ENCODE data around the gene OXCT2.
"Not testable (repeated sequence)": the region's sequence is repeated elsewhere in the genome, so short reads cannot be mapped to it uniquely, and the experiment has no call there.

OXCT2 gene

GRCh38 chr1:39777306-39777705 lies 6.2 kb upstream of the OXCT2 start:
- H3K27me3 ChIP-seq (ENCODE audit: low read depth, low read length): no peaks in the 10 kb centered on the region
- H3K27ac ChIP-seq (ENCODE audit: low read length): no peak overlapping the region
- no peak overlapping the region for H2AFZ ChIP-seq (ENCODE audit: low read depth, low read length)
- no peaks in the 10 kb centered on the region for H3K9me3 ChIP-seq (ENCODE audit: insufficient read depth, low read length)
- H3K4me1 ChIP-seq (ENCODE audit: low read length): no peaks in the 10 kb centered on the region
- H3K4me2 ChIP-seq (ENCODE audit: low read length): no peak overlapping the region
- TF ChIP-seq EZH2phosphoT487 (IDR thresholded peaks at IDR 0.05; ENCODE audit: low read depth) (no peak), CTCF (IDR thresholded peaks at IDR 0.05; ENCODE audit: low read depth, low read length) (no peak)
- H3K4me3 ChIP-seq (ENCODE audit: low read length): no peak overlapping the region
- no peaks in the 10 kb centered on the region for H4K20me1 ChIP-seq (ENCODE audit: insufficient read depth, low read length)
- no peaks in the 10 kb centered on the region for H3K36me3 ChIP-seq (replicated peaks; ENCODE audit: low read depth, low read length)
- H3K79me2 ChIP-seq (ENCODE audit: low read length): no peaks in the 10 kb centered on the region
- H3K9ac ChIP-seq (ENCODE audit: low read length): no peak overlapping the region

GRCh38 chr1:39776886-39777285 lies 5.7 kb upstream of the OXCT2 start:
- Histone ChIP-seq H3K9ac (ENCODE audit: low read length) (no peak overlapping the region), H3K4me3 (ENCODE audit: low read length) (no peak overlapping the region), H3K79me2 (ENCODE audit: low read length) (no peaks in the 10 kb centered on the region), H2AFZ (ENCODE audit: low read depth, low read length) (no peak overlapping the region), H3K36me3 (replicated peaks; ENCODE audit: low read depth, low read length) (no peaks in the 10 kb centered on the region), H3K27me3 (ENCODE audit: low read depth, low read length) (no peaks in the 10 kb centered on the region), H3K4me2 (ENCODE audit: low read length) (no peak overlapping the region), H3K27ac (ENCODE audit: low read length) (no peak overlapping the region), H4K20me1 (ENCODE audit: insufficient read depth, low read length) (no peaks in the 10 kb centered on the region), H3K9me3 (ENCODE audit: insufficient read depth, low read length) (no peaks in the 10 kb centered on the region), H3K4me1 (ENCODE audit: low read length) (no peaks in the 10 kb centered on the region)
- TF ChIP-seq EZH2phosphoT487 (IDR thresholded peaks at IDR 0.05; ENCODE audit: low read depth) (no peak), CTCF (IDR thresholded peaks at IDR 0.05; ENCODE audit: low read depth, low read length) (no peak)

GRCh38 chr1:39776400-39776713 lies 5.2 kb upstream of the OXCT2 start:
- Histone ChIP-seq H2AFZ (ENCODE audit: low read depth, low read length) (no peak overlapping the region), H3K27ac (ENCODE audit: low read length) (no peak overlapping the region), H3K9me3 (ENCODE audit: insufficient read depth, low read length) (no peaks in the 10 kb centered on the region), H3K4me2 (ENCODE audit: low read length) (no peak overlapping the region), H3K36me3 (replicated peaks; ENCODE audit: low read depth, low read length) (no peaks in the 10 kb centered on the region), H4K20me1 (ENCODE audit: insufficient read depth, low read length) (no peaks in the 10 kb centered on the region), H3K4me3 (ENCODE audit: low read length) (no peak overlapping the region), H3K27me3 (ENCODE audit: low read depth, low read length) (no peaks in the 10 kb centered on the region), H3K4me1 (ENCODE audit: low read length) (no peaks in the 10 kb centered on the region), H3K9ac (ENCODE audit: low read length) (no peak overlapping the region), H3K79me2 (ENCODE audit: low read length) (no peaks in the 10 kb centered on the region)
- no peak for TF ChIP-seq EZH2phosphoT487 (IDR thresholded peaks at IDR 0.05; ENCODE audit: low read depth)
- no peak for TF ChIP-seq CTCF (IDR thresholded peaks at IDR 0.05; ENCODE audit: low read depth, low read length)

- not testable (repeated sequence) for H3K27ac ChIP-seq (ENCODE audit: low read length); H3K79me2 ChIP-seq (ENCODE audit: low read length); H2AFZ ChIP-seq (ENCODE audit: low read depth, low read length); H4K20me1 ChIP-seq (ENCODE audit: insufficient read depth, low read length); H3K4me2 ChIP-seq (ENCODE audit: low read length); H3K9me3 ChIP-seq (ENCODE audit: insufficient read depth, low read length); H3K27me3 ChIP-seq (ENCODE audit: low read depth, low read length); H3K4me1 ChIP-seq (ENCODE audit: low read length); H3K36me3 ChIP-seq (replicated peaks; ENCODE audit: low read depth, low read length); H3K9ac ChIP-seq (ENCODE audit: low read length); H3K4me3 ChIP-seq (ENCODE audit: low read length)
Observed at GRCh38 chr1:39775676-39776399, 4.7 kb upstream of the OXCT2 start.

GRCh38 chr1:39775141-39775540 lies 4.0 kb upstream of the OXCT2 start:
- H3K4me3 ChIP-seq (ENCODE audit: low read length); H3K9ac ChIP-seq (ENCODE audit: low read length); H4K20me1 ChIP-seq (ENCODE audit: insufficient read depth, low read length); H3K4me2 ChIP-seq (ENCODE audit: low read length); H3K27me3 ChIP-seq (ENCODE audit: low read depth, low read length); H3K79me2 ChIP-seq (ENCODE audit: low read length); H3K27ac ChIP-seq (ENCODE audit: low read length); H2AFZ ChIP-seq (ENCODE audit: low read depth, low read length); H3K4me1 ChIP-seq (ENCODE audit: low read length); H3K9me3 ChIP-seq (ENCODE audit: insufficient read depth, low read length); H3K36me3 ChIP-seq (replicated peaks; ENCODE audit: low read depth, low read length): not testable (repeated sequence)

- H3K79me2 ChIP-seq (ENCODE audit: low read length); H3K27ac ChIP-seq (ENCODE audit: low read length); H3K9ac ChIP-seq (ENCODE audit: low read length); H3K9me3 ChIP-seq (ENCODE audit: insufficient read depth, low read length); H3K27me3 ChIP-seq (ENCODE audit: low read depth, low read length); H3K4me1 ChIP-seq (ENCODE audit: low read length); H3K4me2 ChIP-seq (ENCODE audit: low read length); H3K36me3 ChIP-seq (replicated peaks; ENCODE audit: low read depth, low read length); H4K20me1 ChIP-seq (ENCODE audit: insufficient read depth, low read length); H2AFZ ChIP-seq (ENCODE audit: low read depth, low read length); H3K4me3 ChIP-seq (ENCODE audit: low read length): not testable (repeated sequence)
Observed at GRCh38 chr1:39773369-39773979, 2.3 kb upstream of the OXCT2 start.

Data from OCI-LY3 (cell line).